H1 (cell line): ENCODE data around the gene PNPLA8. TPM values are rescaled to one million over a fixed set of nuclear protein-coding genes. Genes with fewer than 3 reads are reported as not detected.

Source experiments
- BCL11A ChIP-seq, 2 experiments: IDR thresholded peaks; one replicate each; pipeline ENCODE4 v1.6.1; 2011; ENCODE audit warnings: low read depth in 2 of 2, low read length in 2 of 2, mild to moderate bottlenecking in 2 of 2
- TAF1 ChIP-seq: IDR thresholded peaks from 2 replicates; pipeline ENCODE4 v1.6.1; 2011; ENCODE audit warnings: mild to moderate bottlenecking, low read depth, low read length
- TAF7 ChIP-seq: optimal IDR thresholded peaks from 2 replicates; pipeline ENCODE3; 2011; ENCODE audit warnings: low read depth, mild to moderate bottlenecking, inconsistent platforms, low read length, moderate library complexity, borderline replicate concordance
- polyA plus RNA-seq, 7 experiments: library from polyadenylated mRNA; depleted of rRNA in 3 of 7; stranded (reverse) in 5 of 7; unstranded in 2 of 7; fragments of >200 nt in 5 of 7; fragments of 200-250 nt in 2 of 7; gene quantifications; 1 replicate in 5 of 7; 2 replicates in 1 of 7; 4 replicates in 1 of 7; pipeline versions ENCODE4 v1.2.1 to v1.2.3, GENCODE V29; 2011 to 2013; ENCODE audit warnings: missing spikeins in 2 of 7, mixed read lengths in 2 of 7
- total RNA-seq: library from RNA; stranded (reverse); fragmentation: NEBNext Ultra II Directional; extraction: Animal tissue kit (Norgen Biotek cat#: 25700); gene quantifications from 2 replicates; pipeline ENCODE4 v1.2.1, GENCODE V29; 2021

PNPLA8 gene
- total and polyA plus RNA-seq, 2 of the 8 experiments (the other 6 are each of a cell fraction or from before 2014, with no cell fraction given): 3.8 to 11.2 TPM

- TF ChIP-seq TAF7 (no peak), BCL11A (IDR thresholded peaks at IDR 0.05; ENCODE audit: low read depth in 2 of 2, low read length in 2 of 2) (no peak), TAF1 (no peak)
These were observed 27.5 kb downstream of the PNPLA8 start (continued) for GRCh38 chr7:108498481-108498880.
